Activated CD4-positive, alpha-beta T cell treated with anti-CD3 and anti-CD28 coated beads for 36 hours (primary cell): ENCODE measurements around the gene CNN1. TPM values are rescaled to one million over a fixed set of nuclear protein-coding genes. Genes with fewer than 3 reads are reported as not detected.

Experiments used
- ATAC-seq: fragments of 200-7000 bp; cut with Tn5 transposase; one replicate; pipeline ENCODE4 v1.10.0; 2021; ENCODE audit warnings: mild to moderate bottlenecking, moderate library complexity
- CTCF ChIA-PET: fragments of 350-600 bp; sonication (Branson Sonifier 250); formaldehyde crosslinking; loops from one replicate; lab custom pipeline; 2021; ENCODE audit warnings: antibody characterized with exemption; lab: Charles Lee
- POLR2A ChIA-PET: fragments of 350-600 bp; sonication (Branson Sonifier 250); formaldehyde crosslinking; loops from one replicate; lab custom pipeline; 2021; ENCODE audit warnings: antibody characterized with exemption, inconsistent platforms; lab: Charles Lee
- DNase-seq: peaks from one replicate; pipeline ENCODE4 v3.0.0-alpha.2; 2020
- H3K27ac Mint-ChIP-seq: one replicate; pipeline ENCODE4 v1.8.0; 2021; ENCODE audit warnings: mixed read lengths
- H3K27me3 Mint-ChIP-seq: one replicate; pipeline ENCODE4 v1.8.0; 2021; ENCODE audit warnings: mixed read lengths
- H3K36me3 Mint-ChIP-seq: one replicate; pipeline ENCODE4 v1.8.0; 2021; ENCODE audit warnings: low read depth, mixed read lengths
- H3K4me1 Mint-ChIP-seq: one replicate; pipeline ENCODE4 v1.8.0; 2021; ENCODE audit warnings: mixed read lengths
- H3K4me3 Mint-ChIP-seq: one replicate; pipeline ENCODE4 v1.8.0; 2021; ENCODE audit warnings: mild to moderate bottlenecking, moderate library complexity, mixed read lengths
- H3K9me3 Mint-ChIP-seq: one replicate; pipeline ENCODE4 v1.8.0; 2021; ENCODE audit warnings: low read depth, mixed read lengths
- intact Hi-C, 2 experiments: fragments of 100-400 bp; cut with DNase I in 1 of 2; cut with micrococcal nuclease in 1 of 2; formaldehyde crosslinking; loops; one replicate each; pipeline versions ENCODE4 v1.14.2 to v1.15.1; 2022 to 2024; cut with DNase I, micrococcal nuclease
- total RNA-seq, 2 experiments: library from RNA; stranded (reverse); gene quantifications; one replicate each; pipeline ENCODE4 v1.2.3, GENCODE V29; 2021

Gene CNN1
- total RNA-seq, 2 experiments from 2014 or later = not detected

- CTCF ChIA-PET = interaction anchor here (1.7 kb wide), 1 partner anchor 23 kb away, joined by 6 read pairs; no protein-coding TSS in a partner anchor
- POLR2A ChIA-PET = no interaction called here
These were observed 33.0 kb upstream of the CNN1 start, which contains the start of gene ZNF653 for GRCh38 chr19:11505504-11506100. Gene ZNF653 (minus strand): TSS chr19:11505839. CDS start chr19:11505786, 53 bp downstream.

GRCh38 chr19:11506101-11506555, 32.5 kb upstream of the CNN1 start:
- H3K27me3 Mint-ChIP-seq = no peaks in the 10 kb centered on the region
- POLR2A ChIA-PET = no interaction called here
- H3K36me3 Mint-ChIP-seq = peaks cover 16% of the 10 kb centered on the region

More at GRCh38 chr19:11505504-11506100, 33.0 kb upstream of the CNN1 start, which contains the start of gene ZNF653:
- intact Hi-C loops = loop anchor here (1.0 to 2.0 kb wide), 19 partner anchors 23 to 708 kb away; partner anchors contain the start of genes ECSIT (in 2 of the 2), ELOF1 (in 2 of the 2), CARM1 (in 1 of the 2) and CCDC159 (in 1 of the 2)
- peak within 1 kb of the TSS; percentile 94 for H3K27ac Mint-ChIP-seq
- H3K27me3 Mint-ChIP-seq = no peaks in the 10 kb centered on the region
- ATAC-seq = peak; percentile 67
- H3K4me1 Mint-ChIP-seq = peaks cover 12% of the 10 kb centered on the region
- peak within 1 kb of the TSS; percentile 83 for H3K4me3 Mint-ChIP-seq
- H3K36me3 Mint-ChIP-seq = peaks cover 16% of the 10 kb centered on the region
- H3K9me3 Mint-ChIP-seq = no peaks in the 10 kb centered on the region
- DNase-seq = peak; percentile 97

GRCh38 chr19:11506967-11507366, 31.7 kb upstream of the CNN1 start:
- DNase-seq (no peak), ATAC-seq (no peak)
- intact Hi-C loops = no loop called here
- Mint-ChIP-seq H3K9me3 (no peaks in the 10 kb centered on the region), H3K4me3 (peak overlapping the region; percentile 83), H3K27me3 (no peaks in the 10 kb centered on the region), H3K36me3 (peaks cover 14% of the 10 kb centered on the region), H3K27ac (peak overlapping the region; percentile 68), H3K4me1 (peaks cover 12% of the 10 kb centered on the region)
- POLR2A ChIA-PET = no interaction called here
- CTCF ChIA-PET = no interaction called here

More at GRCh38 chr19:11506101-11506555, 32.5 kb upstream of the CNN1 start:
- DNase-seq (no peak), ATAC-seq (peak; percentile 27)
- H3K9me3 Mint-ChIP-seq = no peaks in the 10 kb centered on the region
- peaks cover 12% of the 10 kb centered on the region for H3K4me1 Mint-ChIP-seq
- H3K27ac Mint-ChIP-seq = peak overlapping the region; percentile 94
- intact Hi-C loops = no loop called here
- CTCF ChIA-PET = interaction anchor here (1.7 kb wide), 1 partner anchor 23 kb away, joined by 6 read pairs; no protein-coding TSS in a partner anchor
- H3K4me3 Mint-ChIP-seq = peak overlapping the region; percentile 83

GRCh38 chr19:11507370-11508078, 31.1 kb upstream of the CNN1 start:
- CTCF ChIA-PET = no interaction called here
- Mint-ChIP-seq H3K27ac (no peak overlapping the region), H3K9me3 (no peaks in the 10 kb centered on the region), H3K4me3 (peak overlapping the region; percentile 83), H3K36me3 (peaks cover 17% of the 10 kb centered on the region), H3K27me3 (no peaks in the 10 kb centered on the region), H3K4me1 (peaks cover 12% of the 10 kb centered on the region)
- DNase-seq (no peak), ATAC-seq (no peak)
- intact Hi-C loops = no loop called here
- POLR2A ChIA-PET = no interaction called here

- H3K27ac Mint-ChIP-seq = no peak overlapping the region
- H3K4me1 Mint-ChIP-seq = peaks cover 5% of the 10 kb centered on the region
- intact Hi-C loops = no loop called here
- H3K9me3 Mint-ChIP-seq = no peaks in the 10 kb centered on the region
- ChIA-PET POLR2A (no interaction called here), CTCF (no interaction called here)
- DNase-seq (no peak), ATAC-seq (no peak)
- peaks cover 21% of the 10 kb centered on the region for H3K36me3 Mint-ChIP-seq
- no peak overlapping the region for H3K4me3 Mint-ChIP-seq
- H3K27me3 Mint-ChIP-seq = no peaks in the 10 kb centered on the region
These were observed 28.2 kb upstream of the CNN1 start for GRCh38 chr19:11510444-11510843.

GRCh38 chr19:11513946-11514345, 24.7 kb upstream of the CNN1 start:
- intact Hi-C loops = no loop called here
- Mint-ChIP-seq H3K4me1 (no peaks in the 10 kb centered on the region), H3K9me3 (no peaks in the 10 kb centered on the region), H3K4me3 (no peak overlapping the region), H3K27ac (no peak overlapping the region), H3K27me3 (no peaks in the 10 kb centered on the region), H3K36me3 (peaks cover 17% of the 10 kb centered on the region)
- ChIA-PET CTCF (no interaction called here), POLR2A (no interaction called here)
- ATAC-seq (no peak), DNase-seq (no peak)

- DNase-seq = no peak
- no peak overlapping the region for H3K4me3 Mint-ChIP-seq
- ATAC-seq = no peak
- peaks cover 17% of the 10 kb centered on the region for H3K36me3 Mint-ChIP-seq
- CTCF ChIA-PET = interaction anchor here (0.6 kb wide), 1 partner anchor 142 kb away, joined by 3 read pairs; no protein-coding TSS in a partner anchor
- H3K27ac Mint-ChIP-seq = no peak overlapping the region
- H3K4me1 Mint-ChIP-seq = no peaks in the 10 kb centered on the region
- intact Hi-C loops = no loop called here
- POLR2A ChIA-PET = no interaction called here
- H3K27me3 Mint-ChIP-seq = no peaks in the 10 kb centered on the region
- H3K9me3 Mint-ChIP-seq = no peaks in the 10 kb centered on the region
These were observed 19.5 kb upstream of the CNN1 start for GRCh38 chr19:11519138-11519537.

- DNase-seq (peak; percentile 97), ATAC-seq (peak; percentile 97)
- Mint-ChIP-seq H3K4me1 (peaks cover 28% of the 10 kb centered on the region), H3K27me3 (no peaks in the 10 kb centered on the region), H3K9me3 (no peaks in the 10 kb centered on the region), H3K4me3 (peak within 1 kb of the TSS; percentile 99), H3K36me3 (peaks cover 7% of the 10 kb centered on the region), H3K27ac (peak within 1 kb of the TSS; percentile 96)
- POLR2A ChIA-PET = interaction anchor here (0.6 to 0.8 kb wide), 2 partner anchors 30 to 154 kb away, joined by 4 to 8 read pairs; partner anchors contain the start of gene ELOF1
- CTCF ChIA-PET = interaction anchor here (0.6 to 1.4 kb wide), 6 partner anchors 14 to 649 kb away, joined by 3 to 10 read pairs (median 6); partner anchors contain the start of genes ELOF1, ODAD3 and PRKCSH
- intact Hi-C loops = loop anchor here (1.0 to 2.0 kb wide), 9 partner anchors 23 to 147 kb away; partner anchors contain the start of genes ELOF1 (in 2 of the 2), ZNF653 (in 2 of the 2), ODAD3 (in 1 of the 2) and PRKCSH (in 1 of the 2)
These were observed 9.9 kb upstream of the CNN1 start, which contains the start of gene ECSIT for GRCh38 chr19:11528551-11529341. Gene ECSIT (minus strand): TSS chr19:11529134. CDS start chr19:11519170, 9,964 bp downstream.

GRCh38 chr19:11530432-11530831, 8.2 kb upstream of the CNN1 start:
- CTCF ChIA-PET = no interaction called here
- ATAC-seq = peak; percentile 7
- H3K27ac Mint-ChIP-seq = no peak overlapping the region
- POLR2A ChIA-PET = no interaction called here
- H3K27me3 Mint-ChIP-seq = no peaks in the 10 kb centered on the region
- no peak overlapping the region for H3K4me3 Mint-ChIP-seq
- intact Hi-C loops = loop anchor here in 1 of 2 experiments (5.0 kb wide), 1 partner anchor 57 kb away; no protein-coding TSS in a partner anchor
- H3K9me3 Mint-ChIP-seq = no peaks in the 10 kb centered on the region
- DNase-seq = peak; percentile 79
- H3K36me3 Mint-ChIP-seq = peaks cover 7% of the 10 kb centered on the region
- peaks cover 28% of the 10 kb centered on the region for H3K4me1 Mint-ChIP-seq

- Mint-ChIP-seq H3K9me3 (no peaks in the 10 kb centered on the region), H3K36me3 (no peaks in the 10 kb centered on the region), H3K27me3 (peaks cover 9% of the 10 kb centered on the region), H3K4me1 (peaks cover 19% of the 10 kb centered on the region), H3K27ac (no peak overlapping the region), H3K4me3 (no peak overlapping the region)
- ChIA-PET CTCF (no interaction called here), POLR2A (no interaction called here)
- ATAC-seq (no peak), DNase-seq (no peak)
- intact Hi-C loops = loop anchor here in 1 of 2 experiments (5.0 kb wide), 1 partner anchor 53 kb away; no protein-coding TSS in a partner anchor
These were observed 4.1 kb upstream of the CNN1 start for GRCh38 chr19:11534538-11534937.
